Tibial nerve (tissue), 3 donors: ENCODE data around the gene DCTN5.

Experiments
- CTCF ChIP-seq, 5 experiments: fragments of 200-600 bp in 3 of 5; fragments of 450-650 bp in 2 of 5; sonication (generic) in 3 of 5; IDR thresholded peaks; one replicate each; pipeline ENCODE4 v1.5.1; 2016 to 2019; ENCODE audit warnings: antibody characterized with exemption in 5 of 5, mild to moderate bottlenecking in 3 of 5, moderate library complexity in 2 of 5
- POLR2A ChIP-seq, 2 donors: fragments of 450-650 bp; IDR thresholded peaks; one replicate each; pipeline ENCODE4 v1.6.1; 2017; ENCODE audit warnings: antibody characterized with exemption in 2 of 2, mild to moderate bottlenecking in 2 of 2, moderate library complexity in 2 of 2

GRCh38 chr16:23690771-23691482 is 49.7 kb downstream of the DCTN5 start:
- TF ChIP-seq CTCF (IDR thresholded peaks at IDR 0.05), result no peak
- no peak for TF ChIP-seq POLR2A (IDR thresholded peaks at IDR 0.05)
